Activated effector memory CD4-positive, alpha-beta T cell treated with anti-CD3 and anti-CD28 coated beads, Interleukin-2, amount 50 U/mL, for 16 hours (primary cell): ENCODE results near the gene IRF3.
A peak's percentile ranks its signal among the peaks of the same experiment; 100 is the strongest.

Experiments
- DNase-seq: peaks from one replicate; pipeline ENCODE4 v3.0.0-alpha.2; 2020

Gene IRF3

DNA sequence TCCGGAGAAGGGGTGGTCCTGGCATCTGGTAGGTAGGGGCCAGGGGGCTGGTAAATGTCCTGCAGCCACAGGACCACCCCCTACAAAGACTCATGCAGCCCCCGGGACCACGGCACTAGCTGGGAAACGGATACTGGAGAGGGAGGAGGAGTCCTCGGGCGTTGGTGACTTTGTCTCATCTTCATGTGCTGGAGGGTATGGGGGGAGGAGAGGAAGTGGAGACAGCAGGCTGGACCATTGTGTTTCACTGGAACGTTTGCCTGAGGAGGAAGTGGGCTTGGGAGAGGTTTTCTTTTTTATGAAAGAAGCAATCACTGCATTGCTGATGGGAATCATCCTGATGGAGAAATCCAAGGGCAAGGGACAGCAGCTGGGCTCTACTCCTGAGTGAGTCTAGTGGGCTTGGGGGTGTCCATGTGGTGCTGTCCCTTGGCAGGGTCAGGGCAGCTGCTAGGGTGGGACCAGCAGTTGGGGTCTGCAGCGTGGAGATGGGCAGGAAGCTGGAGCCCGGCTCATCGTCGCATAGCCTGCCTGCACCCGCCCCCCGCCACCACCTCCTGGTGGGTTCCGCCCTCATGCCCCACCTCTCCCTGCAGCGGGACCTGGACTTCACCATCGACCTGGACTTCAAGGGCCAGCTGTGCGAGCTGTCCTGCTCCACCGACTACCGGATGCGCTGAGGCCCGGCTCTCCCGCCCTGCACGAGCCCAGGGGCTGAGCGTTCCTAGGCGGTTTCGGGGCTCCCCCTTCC, 22.1 kb upstream of the IRF3 start:
- DNase-seq, result no peak

DNA sequence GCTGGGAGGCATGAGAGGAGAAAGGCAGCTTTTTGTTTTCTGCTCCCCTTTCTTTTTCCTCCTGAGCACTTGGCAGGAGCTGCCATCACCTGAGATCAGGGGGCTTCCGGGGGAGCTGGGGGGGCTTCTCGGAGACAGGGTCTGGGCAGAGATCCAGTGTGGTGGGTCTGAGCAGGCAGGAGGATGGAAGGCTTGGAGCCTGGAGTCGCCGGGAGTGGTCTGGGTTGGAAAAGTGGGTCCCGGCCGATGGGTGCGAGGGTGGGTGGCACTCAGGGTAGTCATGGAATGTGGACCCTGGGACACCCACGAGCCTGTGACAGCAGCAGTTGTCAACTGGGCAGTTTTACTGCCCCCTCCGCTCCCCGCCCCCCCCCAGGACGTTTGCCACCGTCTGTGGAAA, 21.5 kb upstream of the IRF3 start:
- no peak for DNase-seq

GRCh38 chr19:49686503-49687088, 20.9 kb upstream of the IRF3 start:
- no peak for DNase-seq

GRCh38 chr19:49685845-49686332, 20.2 kb upstream of the IRF3 start:
- no peak for DNase-seq

DNA sequence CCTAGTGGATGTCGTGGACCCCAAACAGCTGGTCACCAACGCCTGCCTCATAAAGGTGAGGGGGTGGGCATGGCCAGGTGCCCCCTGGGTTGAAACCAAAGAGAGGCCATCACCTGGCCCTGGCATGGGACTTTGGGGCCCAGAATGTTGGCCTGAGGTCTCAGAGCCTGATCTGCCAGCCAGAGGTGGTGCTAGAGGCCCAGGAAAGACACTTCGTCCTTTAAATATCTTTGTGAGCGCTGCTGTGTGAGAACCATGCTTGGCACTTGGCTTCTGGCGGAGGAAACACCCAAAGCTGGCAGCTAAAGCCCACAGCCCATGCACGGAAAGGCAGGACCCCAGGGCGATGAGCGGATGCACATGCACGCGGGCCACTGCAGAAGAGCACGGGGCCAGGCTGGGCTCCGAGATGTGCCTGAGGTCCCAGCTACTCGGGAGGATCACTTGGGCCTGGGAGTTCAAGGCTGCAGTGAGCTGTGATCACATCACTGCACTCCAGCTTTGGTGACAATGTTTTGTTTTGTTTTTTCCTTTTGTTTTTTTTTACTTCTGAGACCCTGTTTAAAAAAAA, 19.4 kb upstream of the IRF3 start:
- no peak for DNase-seq

DNA sequence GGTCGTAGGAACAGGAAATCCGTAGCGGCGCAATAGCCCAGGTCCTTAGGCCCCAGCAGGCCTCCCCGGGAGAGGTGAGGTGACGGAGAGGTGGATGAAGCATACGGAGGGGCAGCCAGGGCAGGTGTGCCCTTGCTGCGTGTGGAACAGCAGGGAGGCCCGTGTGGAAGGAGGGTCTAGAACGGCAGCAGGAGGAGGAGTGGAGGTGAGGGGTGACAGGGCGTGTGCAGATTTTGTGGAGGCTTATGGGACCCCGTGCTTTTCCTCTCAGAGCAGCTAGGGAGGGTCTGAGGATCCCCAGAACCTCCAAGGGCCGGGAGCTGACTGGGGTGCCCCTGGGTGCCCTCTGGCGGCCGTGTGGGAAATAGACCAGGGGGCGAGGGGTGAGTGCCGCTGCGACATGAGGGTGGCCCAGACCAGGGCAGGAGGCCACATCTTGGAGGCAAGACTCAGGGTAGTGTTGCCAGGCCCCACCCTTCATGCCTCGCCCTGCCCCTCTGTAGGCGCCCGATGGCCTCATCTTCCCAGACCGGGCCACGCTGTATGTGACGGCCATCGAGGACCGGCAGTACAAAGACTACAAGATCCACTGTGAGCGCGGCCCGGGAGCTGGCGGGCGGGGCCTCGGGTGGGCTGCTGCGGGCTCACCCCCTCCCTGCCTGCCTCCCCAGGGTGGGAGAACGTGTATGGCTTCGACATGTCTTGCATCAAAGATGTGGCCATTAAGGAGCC, 18.8 kb upstream of the IRF3 start:
- no peak for DNase-seq

GRCh38 chr19:49683814-49684250, 18.2 kb upstream of the IRF3 start:
- no peak for DNase-seq

DNA sequence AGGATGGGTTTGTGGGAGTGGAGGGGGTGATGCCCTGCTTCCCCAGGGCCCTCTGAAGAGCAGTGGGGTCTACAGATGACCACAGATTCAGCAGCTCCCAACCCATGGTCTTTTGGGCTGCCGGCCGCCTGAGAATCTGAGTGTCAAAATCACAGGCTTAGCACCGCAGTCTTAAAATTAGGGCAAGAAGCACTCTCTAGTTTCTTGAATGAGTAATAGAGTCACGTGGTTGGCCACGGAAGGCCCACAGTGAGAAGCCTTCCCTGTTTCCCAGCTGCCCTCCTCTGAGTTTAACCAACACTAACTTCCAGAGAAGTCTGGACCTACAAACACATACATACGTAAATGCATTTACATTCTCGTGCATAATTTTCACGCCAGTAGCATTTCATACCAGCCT, 16.6 kb upstream of the IRF3 start:
- no peak for DNase-seq

DNA sequence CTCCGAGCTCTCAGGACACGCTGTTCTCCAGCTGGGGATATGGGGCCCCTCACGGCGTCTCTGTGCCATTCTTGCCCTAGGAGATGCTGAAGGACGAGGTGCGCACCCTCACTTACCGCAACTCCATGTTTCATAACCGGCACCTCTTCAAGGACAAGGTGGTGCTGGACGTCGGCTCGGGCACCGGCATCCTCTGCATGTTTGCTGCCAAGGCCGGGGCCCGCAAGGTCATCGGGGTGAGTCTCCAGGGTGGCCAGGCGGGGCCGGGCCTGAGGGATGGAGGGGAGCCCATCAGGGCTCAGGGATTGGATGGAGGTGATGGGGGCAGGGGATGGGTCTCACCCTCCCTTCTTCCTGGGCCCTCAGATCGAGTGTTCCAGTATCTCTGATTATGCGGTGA, 16.2 kb upstream of the IRF3 start:
- DNase-seq, result no peak

GRCh38 chr19:49680421-49681351, 15.0 kb upstream of the IRF3 start:
- DNase-seq, result peak; percentile 98

DNA sequence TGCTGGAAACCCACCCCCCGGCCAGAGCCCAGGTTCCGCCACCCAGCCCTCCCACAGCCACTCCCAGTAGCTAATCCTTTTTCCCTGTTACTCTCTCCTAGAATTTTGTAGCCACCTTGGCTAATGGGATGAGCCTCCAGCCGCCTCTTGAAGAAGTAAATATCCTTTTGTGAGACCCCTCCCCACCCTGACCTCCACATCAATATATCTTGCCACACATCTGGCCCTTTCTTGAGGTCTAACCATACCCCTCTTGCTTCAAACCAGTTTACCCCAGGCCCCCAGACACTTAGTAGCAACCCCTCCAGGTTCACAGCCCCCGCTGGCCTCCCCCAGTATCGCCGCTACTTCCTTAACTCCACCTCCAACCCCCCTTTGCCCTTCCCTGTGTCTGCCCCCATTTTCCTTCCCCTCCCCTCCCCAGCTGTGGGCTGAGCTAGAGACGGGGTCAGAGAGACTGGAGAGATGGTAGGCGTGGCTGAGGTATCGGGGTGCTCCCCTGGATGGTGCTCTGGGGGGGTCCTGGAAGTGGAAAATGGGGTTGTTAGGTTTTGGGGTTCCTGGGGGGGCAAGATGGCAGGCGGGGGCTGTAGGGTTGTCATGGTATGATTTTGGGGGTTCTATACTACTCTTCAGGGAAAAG, 14.2 kb upstream of the IRF3 start:
- no peak for DNase-seq

DNA sequence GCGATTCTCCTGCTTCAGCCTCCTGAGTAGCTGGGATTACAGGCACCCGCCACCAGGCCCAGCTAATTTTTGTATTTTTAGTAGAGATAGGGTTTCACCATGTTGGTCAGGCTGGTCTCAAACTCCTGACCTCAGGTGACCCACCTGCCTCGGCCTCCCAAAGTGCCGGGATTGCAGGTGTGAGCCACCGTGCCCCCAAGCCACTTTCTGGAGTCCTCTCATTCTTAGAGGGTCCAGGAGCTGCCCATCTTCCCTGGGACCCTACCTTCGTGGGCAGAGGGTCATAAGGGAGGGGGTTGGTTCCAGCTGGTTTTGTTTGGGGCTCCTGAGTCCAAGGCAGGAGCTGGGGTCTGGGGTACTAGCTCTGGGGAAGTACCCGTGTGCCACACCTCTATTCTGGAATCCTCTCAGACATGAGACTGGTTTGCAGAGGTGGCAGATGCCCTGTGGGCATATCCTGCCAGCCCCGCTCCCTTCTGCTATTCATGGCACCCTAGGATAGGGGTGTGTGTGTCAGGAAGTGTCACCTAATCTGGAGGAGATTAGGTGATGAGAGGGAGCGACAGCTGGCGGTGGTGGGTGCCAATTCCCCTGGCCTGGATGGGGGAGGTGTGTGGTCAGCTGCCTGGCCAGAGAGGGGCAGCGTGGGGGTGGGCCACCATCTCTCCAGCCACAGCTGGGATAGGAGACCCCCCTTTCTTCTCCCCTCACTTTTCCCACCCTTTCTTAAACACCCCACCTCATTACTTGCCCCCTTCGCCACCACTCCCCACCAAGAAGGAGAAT, 13.5 kb upstream of the IRF3 start:
- no peak for DNase-seq

DNA sequence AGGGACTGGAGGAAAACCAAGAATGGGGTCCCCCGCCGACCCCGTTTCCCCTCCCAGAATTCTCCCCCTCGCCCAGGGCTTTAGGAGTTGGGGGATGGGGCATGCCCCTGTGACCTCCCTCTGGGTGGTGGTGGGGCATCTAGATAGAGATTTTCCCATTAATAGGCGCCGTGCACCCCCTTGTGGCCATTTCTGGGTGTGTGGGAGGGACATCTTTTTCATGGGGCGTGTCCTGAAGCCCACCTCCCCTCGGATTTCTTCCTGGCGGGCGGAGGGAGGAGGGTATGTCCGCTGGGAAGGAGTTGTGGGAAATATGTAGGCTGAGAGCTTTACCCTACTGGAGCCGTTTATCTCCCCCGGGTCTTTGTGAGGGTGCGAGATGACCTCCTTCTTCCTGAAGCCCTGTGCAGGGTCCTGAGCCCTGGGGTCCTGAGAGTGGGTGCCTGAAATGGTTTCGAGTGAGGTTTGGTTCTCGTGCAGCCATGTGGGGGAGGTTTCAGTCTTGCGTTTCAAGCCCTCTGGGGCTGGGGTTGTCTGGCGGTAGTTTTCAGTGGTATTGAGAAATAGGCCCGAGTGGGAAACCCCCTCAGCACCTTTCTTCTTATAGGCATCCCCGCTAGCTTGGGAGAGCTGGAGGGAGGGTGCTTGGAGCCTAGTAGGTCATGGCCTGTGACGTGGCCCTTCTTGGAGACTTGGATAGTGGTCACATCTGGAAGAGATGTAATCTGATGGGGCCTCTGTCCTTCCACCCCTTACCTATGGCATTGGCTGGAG, 12.4 kb upstream of the IRF3 start:
- peak; percentile 94 for DNase-seq

DNA sequence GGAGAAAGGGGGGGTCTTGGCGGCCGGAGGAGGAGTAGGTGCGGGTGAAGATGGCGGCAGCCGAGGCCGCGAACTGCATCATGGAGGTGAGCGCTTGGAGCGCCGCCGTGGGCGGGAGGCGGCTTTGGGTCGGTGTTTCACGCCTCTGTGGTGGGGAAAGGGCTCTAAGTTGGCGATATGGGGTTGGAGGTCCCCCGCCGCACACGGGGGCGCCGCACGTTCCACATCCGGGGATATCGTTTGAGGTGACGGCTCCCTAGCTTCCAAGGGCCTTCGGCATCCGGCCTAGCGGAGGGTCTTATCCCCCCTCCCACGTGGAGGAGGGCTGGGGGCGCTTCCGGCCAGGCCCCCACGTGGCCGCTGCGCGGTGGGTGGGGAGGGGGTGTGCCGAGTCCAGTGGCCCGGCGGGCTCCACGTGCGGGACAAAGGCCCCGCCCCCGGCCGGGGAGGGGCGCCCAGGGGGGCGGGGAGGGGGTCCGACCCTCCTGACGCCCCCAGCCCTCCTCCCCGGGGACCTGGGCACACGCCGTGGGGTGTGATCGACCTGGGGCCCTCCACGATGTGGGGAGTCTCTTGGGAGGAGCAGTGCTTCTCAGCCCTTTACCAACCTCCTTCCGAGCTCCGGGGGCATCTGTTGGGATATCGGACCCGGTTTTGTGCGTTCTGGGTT, 11.7 kb upstream of the IRF3 start, which contains the start of gene PRMT1:
PRMT1 (plus strand) TSS at position 41 of the 670 bp plus-strand sequence; CDS start at position 51, 10 bp downstream.
- peak; percentile 85 for DNase-seq

DNA sequence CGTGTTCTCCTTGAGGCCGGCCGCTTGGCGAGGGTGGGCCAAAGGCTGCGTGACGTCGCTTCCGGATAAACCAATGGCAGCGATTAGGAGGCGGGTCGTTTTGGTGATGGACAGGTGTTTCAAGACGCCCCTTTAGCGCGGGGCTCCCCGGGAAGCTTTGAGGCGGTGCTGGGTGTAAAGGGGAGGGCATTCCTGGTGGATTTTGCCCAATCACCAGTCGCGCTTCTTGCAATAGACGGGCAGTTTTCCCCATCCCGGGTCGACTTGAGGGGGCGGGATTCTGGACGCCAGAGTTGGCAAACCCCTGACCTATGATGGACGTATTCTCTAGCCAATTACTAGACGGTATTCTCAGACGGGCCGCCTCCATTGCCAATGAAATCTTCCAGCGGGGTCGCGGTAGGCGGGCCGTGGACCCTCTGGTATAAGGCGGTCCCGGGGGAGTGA, 11.2 kb upstream of the IRF3 start:
- DNase-seq, result peak; percentile 99

DNA sequence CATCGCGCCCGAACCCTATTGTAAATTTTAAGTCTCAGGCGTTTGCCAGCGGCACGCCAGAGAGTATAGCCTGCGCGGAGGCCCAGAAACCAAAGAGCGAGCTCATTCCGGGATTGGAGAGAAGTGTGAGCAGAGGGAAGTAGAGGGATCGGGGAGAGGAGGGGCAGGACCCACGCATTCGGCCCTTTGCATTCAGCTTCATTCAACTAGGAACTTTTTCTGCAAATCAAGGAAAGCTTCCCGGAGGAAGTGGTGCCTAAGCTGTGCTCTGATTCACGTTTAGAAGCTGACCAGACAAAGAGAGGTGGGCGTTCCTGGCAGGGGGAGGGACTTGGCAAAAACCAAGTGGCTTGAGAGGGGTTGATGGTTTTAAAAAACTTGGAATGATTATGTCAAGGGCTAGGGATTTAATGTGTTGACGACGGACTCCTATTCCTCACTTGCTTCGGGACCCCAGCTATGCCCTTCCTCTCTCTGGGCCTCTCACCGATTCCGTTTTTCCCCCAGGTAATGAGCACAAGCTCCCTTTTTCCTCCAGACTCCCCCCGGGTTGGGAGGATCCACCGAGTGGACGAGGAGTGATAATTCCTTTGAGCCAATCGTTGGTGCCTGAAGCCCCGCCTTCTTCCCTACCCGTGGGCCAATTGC, 10.6 kb upstream of the IRF3 start:
- DNase-seq, result peak; percentile 73

GRCh38 chr19:49672131-49672919, 6.7 kb upstream of the IRF3 start:
- DNase-seq, result peak; percentile 93

GRCh38 chr19:49669516-49669915, 3.9 kb upstream of the IRF3 start:
- no peak for DNase-seq
